HG03060 (cell line): ENCODE measurements around the gene ACAP3.
A peak's percentile ranks its signal among the peaks of the same experiment; 100 is the strongest.

ENCODE experiments used
- ATAC-seq: cut with Tn5 transposase; IDR thresholded peaks from one replicate; pipeline ENCODE4 v1.9.1; 2021; ENCODE audit warnings: low read depth, moderate number of reproducible peaks; ENCODE audit not compliant: unreplicated experiment

Gene ACAP3

GRCh38 chr1:1307923-1308755 lies at the start of gene ACAP3, which contains the start of gene PUSL1:
Gene ACAP3 (minus strand): TSS chr1:1307930. CDS start chr1:1307815, 115 bp downstream.
Gene PUSL1 (plus strand): TSS chr1:1308597. CDS start chr1:1308644, 47 bp downstream.
- ATAC-seq = peak; percentile 39

- ATAC-seq = no peak
Observed at GRCh38 chr1:1356796-1357401, 49.2 kb upstream of the ACAP3 start.

- no peak for ATAC-seq
Observed at GRCh38 chr1:1356166-1356795, 48.6 kb upstream of the ACAP3 start.

GRCh38 chr1:1355416-1355815 lies 47.7 kb upstream of the ACAP3 start:
- no peak for ATAC-seq

GRCh38 chr1:1354271-1355247 lies 46.8 kb upstream of the ACAP3 start:
- ATAC-seq = no peak

GRCh38 chr1:1353389-1354151 lies 45.8 kb upstream of the ACAP3 start:
- ATAC-seq = no peak

GRCh38 chr1:1352786-1353388 lies 45.2 kb upstream of the ACAP3 start:
- ATAC-seq = no peak

GRCh38 chr1:1351511-1352427 lies 44.0 kb upstream of the ACAP3 start:
- ATAC-seq = no peak

- no peak for ATAC-seq
Observed at GRCh38 chr1:1349256-1350012, 41.7 kb upstream of the ACAP3 start, which contains the start of gene DVL1. Gene DVL1 (minus strand): TSS chr1:1349418. CDS start chr1:1349065, 353 bp downstream.

- no peak for ATAC-seq
Observed at GRCh38 chr1:1348420-1349255, 40.9 kb upstream of the ACAP3 start.

GRCh38 chr1:1347663-1348419 lies 40.1 kb upstream of the ACAP3 start:
- ATAC-seq = no peak

GRCh38 chr1:1347026-1347595 lies 39.4 kb upstream of the ACAP3 start:
- ATAC-seq = no peak

- no peak for ATAC-seq
Observed at GRCh38 chr1:1346501-1346890, 38.8 kb upstream of the ACAP3 start.

GRCh38 chr1:1345860-1346500 lies 38.2 kb upstream of the ACAP3 start:
- ATAC-seq = no peak

GRCh38 chr1:1345384-1345783 lies 37.7 kb upstream of the ACAP3 start:
- ATAC-seq = no peak
